ENCODE measurements around the gene HMGB2. TPM values are rescaled to one million over a fixed set of nuclear protein-coding genes. Genes with fewer than 3 reads are reported as not detected.

The HMGB2 gene
- total and polyA plus RNA-seq, 2 donors (not counting 3 experiments of a cell fraction or from before 2014, with no cell fraction given), result 45.9 to 233 TPM

- Histone ChIP-seq H3K9me3 (replicated peaks; ENCODE audit: control insufficient read depth, insufficient read depth, low read length) (no peaks in the 10 kb centered on the region), H3K27ac (ENCODE audit: insufficient read depth, low read depth, low read length) (no peak overlapping the region), H3K4me1 (ENCODE audit: control insufficient read depth, extremely low read depth, insufficient read depth, low read length) (peaks cover 8% of the 10 kb centered on the region), H3K36me3 (ENCODE audit: control insufficient read depth in 2 of 2, extremely low read depth in 1 of 2, insufficient read depth in 2 of 2, low read length in 2 of 2) (no peaks in the 10 kb centered on the region), H3K27me3 (ENCODE audit: control insufficient read depth in 2 of 2, insufficient read depth in 2 of 2, low read length in 2 of 2) (no peaks in the 10 kb centered on the region), H3K4me2 (ENCODE audit: insufficient read depth, low read length) (no peak overlapping the region), H2AFZ (ENCODE audit: low read depth, low read length) (no peak overlapping the region), H3K4me3 (replicated peaks in 1 of 3; ENCODE audit: insufficient read depth in 1 of 3, low read depth in 1 of 3, low read length in 3 of 3) (no peak overlapping the region), H3K9ac (replicated peaks; ENCODE audit: extremely low read depth, insufficient read depth, low read length) (no peak overlapping the region), H3K79me2 (ENCODE audit: control insufficient read depth, insufficient read depth, low read length) (no peaks in the 10 kb centered on the region), H4K20me1 (replicated peaks; ENCODE audit: control insufficient read depth, extremely low read depth, insufficient read depth, low read length) (no peaks in the 10 kb centered on the region), H3K9me1 (replicated peaks; ENCODE audit: control insufficient read depth, extremely low read depth, insufficient read depth, low read length) (no peaks in the 10 kb centered on the region)
- DNase-seq (ENCODE audit: low read depth, low spot score) (no peak), FAIRE-seq (no peak)
- intact Hi-C loops (cut with micrococcal nuclease), result loop anchor here (1.0 to 2.0 kb wide), 4 partner anchors 98 to 837 kb away; no protein-coding TSS in a partner anchor
- ChIA-PET POLR2A (interaction anchor here (1.8 kb wide), 1 partner anchor 101 kb away, joined by 5 read pairs; no protein-coding TSS in a partner anchor), CTCF (interaction anchor here (0.7 to 7.5 kb wide), 24 partner anchors 11 to 999 kb away, joined by 3 to 214 read pairs (median 10); partner anchors contain the start of genes HMGB2 and SAP30)
- TF ChIP-seq FOS (IDR thresholded peaks at IDR 0.05; ENCODE audit: borderline replicate concordance, insufficient read depth, low read length) (peak; percentile 8), POLR2AphosphoS5 (IDR thresholded peaks at IDR 0.05; ENCODE audit: insufficient read depth, low read depth, low read length) (no peak)
- dilution Hi-C loops (cut with MboI; ENCODE audit: extremely low pct_ligation_motif_present, low sequenced_read_pairs), result no loop called here
- BruUV-seq (replicated peaks), result no TSS peak
These were observed 14.5 kb downstream of the HMGB2 start for GRCh38 chr4:173319696-173320095.

GRCh38 chr4:173318648-173319211, 15.4 kb downstream of the HMGB2 start:
- H3K79me2 ChIP-seq (ENCODE audit: control insufficient read depth, insufficient read depth, low read length), result no peaks in the 10 kb centered on the region
- ChIA-PET CTCF (interaction anchor here (0.5 to 7.5 kb wide), 49 partner anchors 8 to 1000 kb away, joined by 3 to 214 read pairs (median 4); partner anchors contain the start of genes HAND2, HMGB2 and SAP30), POLR2A (interaction anchor here (1.0 to 1.8 kb wide), 2 partner anchors 16 to 102 kb away, joined by 3 to 5 read pairs; partner anchors contain the start of gene HMGB2)
- no peaks in the 10 kb centered on the region for H3K36me3 ChIP-seq (ENCODE audit: control insufficient read depth in 2 of 2, extremely low read depth in 1 of 2, insufficient read depth in 2 of 2, low read length in 2 of 2)
- no TSS peak for BruUV-seq (replicated peaks)
- no peaks in the 10 kb centered on the region for H3K9me1 ChIP-seq (replicated peaks; ENCODE audit: control insufficient read depth, extremely low read depth, insufficient read depth, low read length)
- no peaks in the 10 kb centered on the region for H3K27me3 ChIP-seq (ENCODE audit: control insufficient read depth in 2 of 2, insufficient read depth in 2 of 2, low read length in 2 of 2)
- intact Hi-C loops (cut with micrococcal nuclease) (loop anchor here (1.0 to 2.0 kb wide), 7 partner anchors 16 to 838 kb away; partner anchors contain the start of genes HMGB2 and SAP30), dilution Hi-C loops (cut with MboI; ENCODE audit: extremely low pct_ligation_motif_present, low sequenced_read_pairs) (no loop called here)
- H2AFZ ChIP-seq (ENCODE audit: low read depth, low read length), result no peak overlapping the region
- FAIRE-seq, result peak; percentile 87
- peak overlapping the region; percentile 14 for H3K27ac ChIP-seq (ENCODE audit: insufficient read depth, low read depth, low read length)
- peak overlapping the region; percentile 52 for H3K4me2 ChIP-seq (ENCODE audit: insufficient read depth, low read length)
- peaks cover 8% of the 10 kb centered on the region for H3K4me1 ChIP-seq (ENCODE audit: control insufficient read depth, extremely low read depth, insufficient read depth, low read length)
- H3K4me3 ChIP-seq (replicated peaks in 1 of 3; ENCODE audit: insufficient read depth in 1 of 3, low read depth in 1 of 3, low read length in 3 of 3), result no peak overlapping the region
- peak; percentile 87 for TF ChIP-seq JUN (IDR thresholded peaks at IDR 0.05; ENCODE audit: borderline replicate concordance, insufficient read depth, insufficient read length, low read depth)
- TF ChIP-seq, protein P1, sequence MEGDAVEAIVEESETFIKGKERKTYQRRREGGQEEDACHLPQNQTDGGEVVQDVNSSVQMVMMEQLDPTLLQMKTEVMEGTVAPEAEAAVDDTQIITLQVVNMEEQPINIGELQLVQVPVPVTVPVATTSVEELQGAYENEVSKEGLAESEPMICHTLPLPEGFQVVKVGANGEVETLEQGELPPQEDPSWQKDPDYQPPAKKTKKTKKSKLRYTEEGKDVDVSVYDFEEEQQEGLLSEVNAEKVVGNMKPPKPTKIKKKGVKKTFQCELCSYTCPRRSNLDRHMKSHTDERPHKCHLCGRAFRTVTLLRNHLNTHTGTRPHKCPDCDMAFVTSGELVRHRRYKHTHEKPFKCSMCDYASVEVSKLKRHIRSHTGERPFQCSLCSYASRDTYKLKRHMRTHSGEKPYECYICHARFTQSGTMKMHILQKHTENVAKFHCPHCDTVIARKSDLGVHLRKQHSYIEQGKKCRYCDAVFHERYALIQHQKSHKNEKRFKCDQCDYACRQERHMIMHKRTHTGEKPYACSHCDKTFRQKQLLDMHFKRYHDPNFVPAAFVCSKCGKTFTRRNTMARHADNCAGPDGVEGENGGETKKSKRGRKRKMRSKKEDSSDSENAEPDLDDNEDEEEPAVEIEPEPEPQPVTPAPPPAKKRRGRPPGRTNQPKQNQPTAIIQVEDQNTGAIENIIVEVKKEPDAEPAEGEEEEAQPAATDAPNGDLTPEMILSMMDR (IDR thresholded peaks at IDR 0.05; ENCODE audit: extremely low read depth in 1 of 2, insufficient read depth in 1 of 2, low read depth in 1 of 2, low read length in 2 of 2), result peak in 1 of 2 donors; percentile 10
- peak; percentile 89 for TF ChIP-seq FOS (IDR thresholded peaks at IDR 0.05; ENCODE audit: borderline replicate concordance, insufficient read depth, low read length)
- no peak for TF ChIP-seq GATA2 (IDR thresholded peaks at IDR 0.05; ENCODE audit: insufficient read depth, insufficient read length, low read depth, low read length)
- peak overlapping the region; percentile 20 for H3K9ac ChIP-seq (replicated peaks; ENCODE audit: extremely low read depth, insufficient read depth, low read length)
- no peaks in the 10 kb centered on the region for H4K20me1 ChIP-seq (replicated peaks; ENCODE audit: control insufficient read depth, extremely low read depth, insufficient read depth, low read length)
- peak; percentile 67 for DNase-seq (ENCODE audit: low read depth, low spot score)
- H3K9me3 ChIP-seq (replicated peaks; ENCODE audit: control insufficient read depth, insufficient read depth, low read length), result no peaks in the 10 kb centered on the region

All from endothelial cell of umbilical vein (primary cell).